NT2/D1 (cell line): ENCODE results near the gene RABL3.

Experiments used
- SUZ12 ChIP-seq: IDR thresholded peaks from 2 replicates; pipeline ENCODE4 v1.6.1; 2011; ENCODE audit not compliant: insufficient read length, insufficient read depth; ENCODE audit errors: extremely low read depth
- YY1 ChIP-seq: IDR thresholded peaks from 2 replicates; pipeline ENCODE4 v1.6.1; 2011; ENCODE audit not compliant: insufficient read length, insufficient read depth
- ZNF274 ChIP-seq: IDR thresholded peaks from 2 replicates; pipeline ENCODE4 v1.6.1; 2011; ENCODE audit warnings: mild to moderate bottlenecking, low read depth, low read length

DNA sequence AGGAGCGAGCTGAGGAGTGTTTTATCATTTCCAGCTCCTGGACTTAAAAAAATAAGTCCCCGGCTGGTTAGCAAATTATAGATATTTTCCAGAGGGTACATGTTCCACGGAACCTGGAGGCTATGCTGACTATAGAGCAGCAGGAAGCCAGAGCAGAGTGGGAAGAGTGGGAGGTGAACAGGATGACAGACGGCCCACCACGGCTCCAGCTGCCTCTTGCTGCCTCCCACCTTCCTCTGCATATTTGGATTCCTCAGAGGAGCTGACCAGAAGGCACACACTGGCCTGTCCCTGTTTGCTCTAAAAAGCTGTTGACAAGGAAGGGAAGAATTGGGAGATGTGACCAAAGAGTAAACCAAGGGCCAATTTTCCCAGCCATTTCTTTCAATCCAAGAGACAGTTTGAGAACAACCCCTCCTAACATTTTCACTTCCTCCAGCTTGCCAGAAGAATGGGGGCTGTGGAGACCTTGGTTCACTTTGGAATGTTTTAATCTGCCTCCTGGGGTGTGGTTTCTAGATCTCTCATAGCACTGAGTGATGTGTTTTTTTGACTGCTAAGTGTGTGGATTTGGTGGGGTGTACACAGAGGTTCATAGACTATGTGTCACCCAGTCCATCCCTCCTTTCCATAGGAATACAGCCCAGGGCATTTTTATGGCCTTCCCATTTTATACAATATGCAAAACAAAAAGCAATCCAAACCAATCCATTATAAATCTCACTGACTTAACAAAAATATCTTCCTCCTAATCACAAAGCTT is 97.1 kb downstream of the RABL3 start:
- no peak for TF ChIP-seq ZNF274
- TF ChIP-seq YY1 = no peak
- no peak for TF ChIP-seq SUZ12
